SK-N-SH (cell line): ENCODE measurements around the gene COX14. TPM values are rescaled to one million over a fixed set of nuclear protein-coding genes. Genes with fewer than 3 reads are reported as not detected.
A peak's percentile ranks its signal among the peaks of the same experiment; 100 is the strongest.

ENCODE experiments used
- CTCF ChIA-PET: fragments of 300-600, 350-600 bp; formaldehyde crosslinking; extraction: SDS; loops from one replicate; lab custom pipeline; 2021; lab: Yijun Ruan, JAX
- POLR2A ChIA-PET: fragments of 350-600 bp; sonication (Branson Sonifier 250); formaldehyde crosslinking; extraction: SDS; loops from one replicate; lab custom pipeline; 2020; ENCODE audit warnings: antibody characterized with exemption, inconsistent platforms; lab: Yijun Ruan, JAX
- DNase-seq: peaks from one replicate; pipeline ENCODE4 v3.0.0; 2012
- H2AFZ ChIP-seq: fragments of 200-600 bp; sonication (generic); 2 replicates; pipeline ENCODE4 v1.8.1; 2016; ENCODE audit warnings: antibody characterized with exemption, mild to moderate bottlenecking, low read depth
- H3F3A ChIP-seq: fragments of 200-600 bp; sonication (generic); replicated peaks from 2 replicates; pipeline ENCODE3; 2016; ENCODE audit warnings: antibody characterized with exemption, mild to moderate bottlenecking; ENCODE audit not compliant: insufficient read depth
- H3K27ac ChIP-seq, 2 experiments: fragments of 200-500 bp in 1 of 2; fragments of 200-600 bp in 1 of 2; sonication (Bioruptor generic) in 1 of 2; sonication (generic), shearing (Covaris generic) in 1 of 2; 2 replicates each; pipeline versions ENCODE4 v1.5.1 to v1.6.1; 2014 to 2016; ENCODE audit warnings: low read depth in 2 of 2, inconsistent platforms in 1 of 2, low read length in 1 of 2, mild to moderate bottlenecking in 1 of 2, mixed read lengths in 1 of 2
- H3K27me3 ChIP-seq: fragments of 200-600 bp; sonication (generic), shearing (Covaris generic); 2 replicates; pipeline ENCODE4 v1.6.1; 2016; ENCODE audit warnings: mixed run types; ENCODE audit not compliant: insufficient read depth
- H3K36me3 ChIP-seq, 2 experiments: fragments of 200-500 bp in 1 of 2; fragments of 200-600 bp in 1 of 2; sonication (Bioruptor generic) in 1 of 2; sonication (generic) in 1 of 2; replicated peaks in 1 of 2; 2 replicates each; pipeline versions ENCODE3 to v1.5.1; 2014 to 2016; ENCODE audit warnings: low read length in 1 of 2, mild to moderate bottlenecking in 1 of 2; ENCODE audit not compliant: insufficient read depth in 2 of 2, control insufficient read depth in 1 of 2
- H3K4me1 ChIP-seq, 2 experiments: fragments of 200-500 bp in 1 of 2; fragments of 200-600 bp in 1 of 2; sonication (Bioruptor generic) in 1 of 2; sonication (generic), shearing (Covaris generic) in 1 of 2; 2 replicates each; pipeline versions ENCODE4 v1.5.1 to v1.6.1; 2014 to 2016; ENCODE audit warnings: low read depth in 1 of 2, low read length in 1 of 2, mixed run types in 1 of 2; ENCODE audit not compliant: insufficient read depth in 2 of 2, control insufficient read depth in 1 of 2
- H3K4me2 ChIP-seq: fragments of 200-600 bp; sonication (generic), shearing (Covaris generic); 2 replicates; pipeline ENCODE4 v1.6.1; 2017; ENCODE audit warnings: mixed run types
- H3K4me3 ChIP-seq, 2 experiments: fragments of 200-500 bp in 1 of 2; fragments of 200-600 bp in 1 of 2; sonication (Bioruptor generic) in 1 of 2; sonication (generic), shearing (Covaris generic) in 1 of 2; 2 replicates each; pipeline versions ENCODE4 v1.5.1 to v1.8.1; 2014 to 2016; ENCODE audit warnings: low read depth in 2 of 2, inconsistent platforms in 1 of 2, low read length in 1 of 2, mild to moderate bottlenecking in 1 of 2, mixed read lengths in 1 of 2, moderate library complexity in 1 of 2
- H3K79me2 ChIP-seq: fragments of 200-600 bp; sonication (generic); 2 replicates; pipeline ENCODE4 v1.8.1; 2017; ENCODE audit warnings: mild to moderate bottlenecking; ENCODE audit not compliant: insufficient read depth
- H3K9ac ChIP-seq: fragments of 200-600 bp; sonication (generic); 2 replicates; pipeline ENCODE4 v1.6.1; 2017; ENCODE audit warnings: mixed run types
- H3K9me2 ChIP-seq: fragments of 200-600 bp; sonication (generic); 2 replicates; pipeline ENCODE4 v1.6.1; 2017; ENCODE audit warnings: mixed run types
- H3K9me3 ChIP-seq: fragments of 200-600 bp; sonication (generic); 2 replicates; pipeline ENCODE4 v1.6.1; 2017; ENCODE audit warnings: mixed run types, mild to moderate bottlenecking, moderate library complexity
- H4K20me1 ChIP-seq: fragments of 200-600 bp; sonication (generic); 2 replicates; pipeline ENCODE4 v1.6.1; 2017; ENCODE audit warnings: mild to moderate bottlenecking, mixed run types; ENCODE audit not compliant: insufficient read depth
- EZH2phosphoT487 ChIP-seq: fragments of 200-600 bp; sonication (generic); IDR thresholded peaks from 2 replicates; pipeline ENCODE4 v1.6.1; 2017; ENCODE audit warnings: low read depth, mixed run types, mild to moderate bottlenecking, antibody characterized with exemption, moderate library complexity, borderline replicate concordance
- FOXJ3 ChIP-seq: sonication (generic); formaldehyde crosslinking; IDR thresholded peaks from 2 replicates; pipeline ENCODE4 v1.5.1; 2020; ENCODE audit warnings: mild to moderate bottlenecking, missing genetic modification reagents
- GATA2 ChIP-seq: sonication (generic); formaldehyde crosslinking; IDR thresholded peaks from 2 replicates; pipeline ENCODE4 v1.5.0; 2020; ENCODE audit warnings: mild to moderate bottlenecking, missing genetic modification reagents
- NFIC ChIP-seq: IDR thresholded peaks from 2 replicates; pipeline ENCODE4 v1.4.0; 2012; ENCODE audit warnings: borderline replicate concordance
- RAD21 ChIP-seq: IDR thresholded peaks from 2 replicates; pipeline ENCODE4 v1.6.1; 2012; ENCODE audit warnings: mild to moderate bottlenecking, low read length
- RCOR1 ChIP-seq: fragments of 150-350 bp; IDR thresholded peaks from 2 replicates; pipeline ENCODE4 v1.6.1; 2017; ENCODE audit warnings: antibody characterized with exemption, low read length
- TCF12 ChIP-seq: IDR thresholded peaks from 2 replicates; pipeline ENCODE4 v1.4.0; 2012
- WGBS: methylation state at CpG from one replicate; pipeline ENCODE4 v1.1.6; 2017; ENCODE audit warnings: low lambda C conversion rate; 5-methylcytosine and 5-hydroxymethylcytosine counted together
- polyA plus RNA-seq, 3 experiments: library from polyadenylated mRNA; depleted of rRNA; stranded (reverse); fragments of >200 nt; gene quantifications; 2 replicates each; pipeline ENCODE4 v1.2.3, GENCODE V29; 2012
- TF ChIP-seq, protein P1 (sequence below): fragments of 150-350 bp; IDR thresholded peaks from 2 replicates; pipeline ENCODE4 v1.6.1; 2017; ENCODE audit warnings: antibody characterized with exemption, low read length, low read depth, borderline replicate concordance
- TF ChIP-seq, protein P2 (sequence below): IDR thresholded peaks from 2 replicates; pipeline ENCODE4; 2012

COX14 gene
- polyA plus RNA-seq, 1 of the 3 experiments (the other 2 are of a cell fraction): 204 TPM

DNA sequence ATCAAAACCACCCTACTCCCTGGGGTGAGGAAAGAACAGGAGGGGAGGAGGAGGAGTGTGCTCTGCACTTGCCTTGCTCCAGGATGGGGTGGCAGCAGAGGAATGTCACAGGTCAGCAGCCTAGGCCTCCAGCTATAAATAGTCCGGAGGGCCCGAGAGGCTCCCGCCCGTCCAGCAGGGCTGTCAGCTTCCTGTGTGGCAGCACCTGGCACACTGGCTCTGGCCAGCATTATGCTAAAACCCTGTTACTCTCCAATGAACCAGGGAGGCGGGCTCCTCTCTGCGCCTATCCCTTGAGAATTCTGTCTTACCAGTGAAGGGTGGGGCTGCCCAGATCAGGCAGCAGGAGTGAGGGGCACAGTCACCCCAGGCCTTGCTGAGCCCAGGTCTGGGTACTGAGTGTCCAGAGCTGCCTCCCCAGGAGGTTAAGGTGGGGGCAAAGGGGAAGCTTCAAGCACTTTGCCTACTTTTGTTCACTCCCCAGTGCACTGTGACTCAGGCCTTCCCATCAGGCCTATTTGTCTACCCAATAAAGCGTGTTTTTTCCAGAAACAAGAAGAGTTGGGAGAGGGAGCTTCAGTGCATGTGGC, 1.2 kb upstream of the COX14 start:
- Histone ChIP-seq H3K27me3 (no peaks in the 10 kb centered on the region), H2AFZ (peak overlapping the region; percentile 75), H3K9me3 (no peaks in the 10 kb centered on the region), H3K27ac (peak overlapping the region in 1 of 2 experiments; percentile 63; a peak in 2 of 4 replicates), H3K4me1 (peaks cover 12 to 18% of the 10 kb centered on the region in 2 experiments; a peak in 2 of 4 replicates)
- TF ChIP-seq FOXJ3 (CRISPR knock-in tag) (peak; percentile 32; the same call in 1 of the 2 replicates), EZH2phosphoT487 (no peak)
- TF ChIP-seq, all 33 proteins: peak for 1
- peaks cover 15% of the 10 kb centered on the region for H3F3A ChIP-seq
- H3K4me3 ChIP-seq: no peak overlapping the region; a peak in 1 of 4 replicates
- H3K4me2 ChIP-seq: 0 out of 2 replicates have a peak overlapping the region, but pooled peaks have one; percentile 68
- peaks cover 9% of the 10 kb centered on the region; the same call in 1 of the 2 replicates for H4K20me1 ChIP-seq
- CTCF ChIA-PET: interaction anchor here (0.6 to 5.5 kb wide), 45 partner anchors 13 to 626 kb away, joined by 3 to 96 read pairs (median 5); partner anchors contain the start of genes AQP5, CERS5, GPD1 and SMARCD1
- no peaks in the 10 kb centered on the region for H3K9me2 ChIP-seq
- POLR2A ChIA-PET: interaction anchor here (1.0 to 3.4 kb wide), 7 partner anchors 7 to 241 kb away, joined by 4 to 27 read pairs (median 12); partner anchors contain the start of genes CERS5, GPD1 and SMARCD1
- peaks cover 0 to 5% of the 10 kb centered on the region in 2 experiments for H3K36me3 ChIP-seq
- no peak overlapping the region for H3K9ac ChIP-seq
- H3K79me2 ChIP-seq: peaks cover 33% of the 10 kb centered on the region
- WGBS: 67% methylated on average over 1 of the region's 7 CpGs
- DNase-seq: no peak

DNA sequence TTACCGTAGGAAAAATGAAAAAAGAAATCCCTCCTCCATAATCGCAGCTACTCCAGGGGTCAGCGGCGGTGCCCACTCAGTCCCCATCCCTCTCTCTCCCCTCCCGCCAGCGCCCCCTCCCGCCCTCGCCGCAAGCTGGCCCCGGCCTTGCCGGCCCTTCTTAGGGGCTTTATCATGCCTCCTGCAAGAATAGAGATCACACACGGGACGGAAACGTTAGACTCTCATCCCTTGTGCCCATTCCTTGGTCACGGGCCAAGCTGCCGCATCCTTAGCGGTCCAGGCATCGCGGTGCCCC, 692 bp upstream of the COX14 start:
- Histone ChIP-seq H3K4me1 (peaks cover 12 to 18% of the 10 kb centered on the region in 2 experiments; a peak in 2 of 4 replicates), H3K36me3 (peaks cover 0 to 9% of the 10 kb centered on the region in 2 experiments), H3K79me2 (peaks cover 37% of the 10 kb centered on the region), H3K9me3 (no peaks in the 10 kb centered on the region), H3K4me3 (peak overlapping the region; percentile 25 to 59; a peak in 3 of 4 replicates), H3F3A (peaks cover 15% of the 10 kb centered on the region), H3K4me2 (peak overlapping the region; percentile 68; the same call in 1 of the 2 replicates), H3K27me3 (no peaks in the 10 kb centered on the region), H4K20me1 (peaks cover 9% of the 10 kb centered on the region; the same call in 1 of the 2 replicates), H3K27ac (peak overlapping the region in 1 of 2 experiments; percentile 63; a peak in 2 of 4 replicates), H2AFZ (peak overlapping the region; percentile 75; the same call in 1 of the 2 replicates), H3K9ac (no peak overlapping the region), H3K9me2 (no peaks in the 10 kb centered on the region)
- POLR2A ChIA-PET: interaction anchor here (0.5 to 3.4 kb wide), 11 partner anchors 8 to 242 kb away, joined by 3 to 27 read pairs (median 4); partner anchors contain the start of genes CERS5, GPD1 and SMARCD1
- WGBS: 21% methylated on average over 18 of the region's 19 CpGs
- no peak for DNase-seq
- CTCF ChIA-PET: interaction anchor here (0.6 to 5.5 kb wide), 48 partner anchors 13 to 370 kb away, joined by 3 to 96 read pairs (median 5); partner anchors contain the start of genes AQP5, CERS5, GPD1 and SMARCD1
- TF ChIP-seq RAD21: no peak
- TF ChIP-seq NFIC: no peak
- TF ChIP-seq, protein P1, sequence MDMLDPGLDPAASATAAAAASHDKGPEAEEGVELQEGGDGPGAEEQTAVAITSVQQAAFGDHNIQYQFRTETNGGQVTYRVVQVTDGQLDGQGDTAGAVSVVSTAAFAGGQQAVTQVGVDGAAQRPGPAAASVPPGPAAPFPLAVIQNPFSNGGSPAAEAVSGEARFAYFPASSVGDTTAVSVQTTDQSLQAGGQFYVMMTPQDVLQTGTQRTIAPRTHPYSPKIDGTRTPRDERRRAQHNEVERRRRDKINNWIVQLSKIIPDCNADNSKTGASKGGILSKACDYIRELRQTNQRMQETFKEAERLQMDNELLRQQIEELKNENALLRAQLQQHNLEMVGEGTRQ: no peak
- TF ChIP-seq TCF12: no peak
- no peak for TF ChIP-seq RCOR1
- no peak for TF ChIP-seq GATA2
- TF ChIP-seq, protein P2, sequence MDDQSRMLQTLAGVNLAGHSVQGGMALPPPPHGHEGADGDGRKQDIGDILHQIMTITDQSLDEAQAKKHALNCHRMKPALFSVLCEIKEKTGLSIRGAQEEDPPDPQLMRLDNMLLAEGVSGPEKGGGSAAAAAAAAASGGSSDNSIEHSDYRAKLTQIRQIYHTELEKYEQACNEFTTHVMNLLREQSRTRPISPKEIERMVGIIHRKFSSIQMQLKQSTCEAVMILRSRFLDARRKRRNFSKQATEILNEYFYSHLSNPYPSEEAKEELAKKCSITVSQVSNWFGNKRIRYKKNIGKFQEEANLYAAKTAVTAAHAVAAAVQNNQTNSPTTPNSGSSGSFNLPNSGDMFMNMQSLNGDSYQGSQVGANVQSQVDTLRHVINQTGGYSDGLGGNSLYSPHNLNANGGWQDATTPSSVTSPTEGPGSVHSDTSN: no peak
